GM12873 (cell line): ENCODE results near the gene LARP4.

Experiments
- TF ChIP-seq, protein P1 (sequence below): IDR thresholded peaks from 2 replicates; pipeline ENCODE4 v1.5.1; 2012; ENCODE audit warnings: low read depth, mild to moderate bottlenecking, moderate library complexity, low read length, control low read depth; ENCODE audit not compliant: insufficient read depth; ENCODE audit errors: missing control alignments

LARP4 gene

DNA sequence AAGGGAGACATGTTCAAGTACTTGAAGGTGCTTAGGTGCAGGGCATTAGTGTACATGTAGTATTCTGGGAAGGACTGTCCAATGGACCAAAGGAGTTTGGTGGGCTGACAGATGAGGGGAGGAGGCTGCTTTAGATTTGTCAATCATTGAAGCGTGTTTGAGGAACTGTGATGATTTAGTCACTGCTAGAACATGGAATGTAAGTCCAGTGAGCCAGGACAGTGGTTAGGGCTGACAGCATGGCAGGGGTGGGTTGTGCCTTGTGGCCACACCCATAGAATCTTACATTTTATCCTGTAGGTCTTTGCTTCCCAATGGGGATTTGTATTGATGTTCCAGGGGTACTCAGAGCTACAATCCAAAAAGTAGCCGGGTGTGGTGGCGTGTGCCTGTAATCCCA is 128.7 kb downstream of the LARP4 start:
- TF ChIP-seq, protein P1, sequence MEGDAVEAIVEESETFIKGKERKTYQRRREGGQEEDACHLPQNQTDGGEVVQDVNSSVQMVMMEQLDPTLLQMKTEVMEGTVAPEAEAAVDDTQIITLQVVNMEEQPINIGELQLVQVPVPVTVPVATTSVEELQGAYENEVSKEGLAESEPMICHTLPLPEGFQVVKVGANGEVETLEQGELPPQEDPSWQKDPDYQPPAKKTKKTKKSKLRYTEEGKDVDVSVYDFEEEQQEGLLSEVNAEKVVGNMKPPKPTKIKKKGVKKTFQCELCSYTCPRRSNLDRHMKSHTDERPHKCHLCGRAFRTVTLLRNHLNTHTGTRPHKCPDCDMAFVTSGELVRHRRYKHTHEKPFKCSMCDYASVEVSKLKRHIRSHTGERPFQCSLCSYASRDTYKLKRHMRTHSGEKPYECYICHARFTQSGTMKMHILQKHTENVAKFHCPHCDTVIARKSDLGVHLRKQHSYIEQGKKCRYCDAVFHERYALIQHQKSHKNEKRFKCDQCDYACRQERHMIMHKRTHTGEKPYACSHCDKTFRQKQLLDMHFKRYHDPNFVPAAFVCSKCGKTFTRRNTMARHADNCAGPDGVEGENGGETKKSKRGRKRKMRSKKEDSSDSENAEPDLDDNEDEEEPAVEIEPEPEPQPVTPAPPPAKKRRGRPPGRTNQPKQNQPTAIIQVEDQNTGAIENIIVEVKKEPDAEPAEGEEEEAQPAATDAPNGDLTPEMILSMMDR, result no peak
